ENCODE data around the gene KCNQ1. TPM values are rescaled to one million over a fixed set of nuclear protein-coding genes. Genes with fewer than 3 reads are reported as not detected.

The KCNQ1 gene
- polyA plus RNA-seq, 1 experiment = not detected

- DNase-seq (ENCODE audit: low read depth, low spot score) = no peak
- ChIA-PET POLR2A (no interaction called here), CTCF (no interaction called here)
- H3K27ac ChIP-seq (ENCODE audit: low read depth, low read length) = no peak overlapping the region
- H3K27me3 ChIP-seq (ENCODE audit: control insufficient read depth, insufficient read depth, low read length) = peaks cover 18% of the 10 kb centered on the region
- TF ChIP-seq, protein P1, sequence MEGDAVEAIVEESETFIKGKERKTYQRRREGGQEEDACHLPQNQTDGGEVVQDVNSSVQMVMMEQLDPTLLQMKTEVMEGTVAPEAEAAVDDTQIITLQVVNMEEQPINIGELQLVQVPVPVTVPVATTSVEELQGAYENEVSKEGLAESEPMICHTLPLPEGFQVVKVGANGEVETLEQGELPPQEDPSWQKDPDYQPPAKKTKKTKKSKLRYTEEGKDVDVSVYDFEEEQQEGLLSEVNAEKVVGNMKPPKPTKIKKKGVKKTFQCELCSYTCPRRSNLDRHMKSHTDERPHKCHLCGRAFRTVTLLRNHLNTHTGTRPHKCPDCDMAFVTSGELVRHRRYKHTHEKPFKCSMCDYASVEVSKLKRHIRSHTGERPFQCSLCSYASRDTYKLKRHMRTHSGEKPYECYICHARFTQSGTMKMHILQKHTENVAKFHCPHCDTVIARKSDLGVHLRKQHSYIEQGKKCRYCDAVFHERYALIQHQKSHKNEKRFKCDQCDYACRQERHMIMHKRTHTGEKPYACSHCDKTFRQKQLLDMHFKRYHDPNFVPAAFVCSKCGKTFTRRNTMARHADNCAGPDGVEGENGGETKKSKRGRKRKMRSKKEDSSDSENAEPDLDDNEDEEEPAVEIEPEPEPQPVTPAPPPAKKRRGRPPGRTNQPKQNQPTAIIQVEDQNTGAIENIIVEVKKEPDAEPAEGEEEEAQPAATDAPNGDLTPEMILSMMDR (IDR thresholded peaks at IDR 0.05; ENCODE audit: low read depth, low read length) = no peak
- H3K9me3 ChIP-seq (ENCODE audit: control insufficient read depth, insufficient read depth, low read length) = no peaks in the 10 kb centered on the region
- H3K4me3 ChIP-seq (ENCODE audit: low read depth, low read length) = no peak overlapping the region
Measured at GRCh38 chr11:2580061-2580421, 135.2 kb downstream of the KCNQ1 start.

DNA sequence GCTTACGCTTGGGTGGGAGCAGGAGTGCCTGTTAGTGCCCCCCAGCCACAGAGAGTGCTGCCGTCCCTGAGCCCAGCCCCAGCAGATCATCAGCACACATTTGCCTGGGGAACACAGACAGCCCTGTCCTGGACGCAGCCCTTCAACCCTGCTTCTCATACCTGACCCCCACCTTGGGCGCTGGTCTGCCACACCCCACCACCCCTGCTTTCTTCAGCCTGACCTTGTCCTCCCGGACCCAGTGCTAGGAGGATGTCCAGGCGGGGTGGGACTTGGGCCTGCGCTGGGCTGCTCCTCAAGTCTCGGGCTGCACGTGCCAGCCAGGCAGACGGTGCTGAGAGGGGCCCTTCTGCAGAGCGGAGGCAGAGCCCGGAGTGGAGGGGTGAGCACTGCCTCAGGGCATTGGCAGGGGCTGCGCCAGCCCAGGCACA, 135.8 kb downstream of the KCNQ1 start:
- POLR2A ChIA-PET = no interaction called here
- CTCF ChIA-PET = no interaction called here
- H3K27ac ChIP-seq (ENCODE audit: low read depth, low read length) = no peak overlapping the region
- H3K9me3 ChIP-seq (ENCODE audit: control insufficient read depth, insufficient read depth, low read length) = no peaks in the 10 kb centered on the region
- H3K4me3 ChIP-seq (ENCODE audit: low read depth, low read length) = no peak overlapping the region
- TF ChIP-seq, protein P1 (IDR thresholded peaks at IDR 0.05; ENCODE audit: low read depth, low read length) = no peak
- no peak for DNase-seq (ENCODE audit: low read depth, low spot score)
- H3K27me3 ChIP-seq (ENCODE audit: control insufficient read depth, insufficient read depth, low read length) = peaks cover 17% of the 10 kb centered on the region

DNA sequence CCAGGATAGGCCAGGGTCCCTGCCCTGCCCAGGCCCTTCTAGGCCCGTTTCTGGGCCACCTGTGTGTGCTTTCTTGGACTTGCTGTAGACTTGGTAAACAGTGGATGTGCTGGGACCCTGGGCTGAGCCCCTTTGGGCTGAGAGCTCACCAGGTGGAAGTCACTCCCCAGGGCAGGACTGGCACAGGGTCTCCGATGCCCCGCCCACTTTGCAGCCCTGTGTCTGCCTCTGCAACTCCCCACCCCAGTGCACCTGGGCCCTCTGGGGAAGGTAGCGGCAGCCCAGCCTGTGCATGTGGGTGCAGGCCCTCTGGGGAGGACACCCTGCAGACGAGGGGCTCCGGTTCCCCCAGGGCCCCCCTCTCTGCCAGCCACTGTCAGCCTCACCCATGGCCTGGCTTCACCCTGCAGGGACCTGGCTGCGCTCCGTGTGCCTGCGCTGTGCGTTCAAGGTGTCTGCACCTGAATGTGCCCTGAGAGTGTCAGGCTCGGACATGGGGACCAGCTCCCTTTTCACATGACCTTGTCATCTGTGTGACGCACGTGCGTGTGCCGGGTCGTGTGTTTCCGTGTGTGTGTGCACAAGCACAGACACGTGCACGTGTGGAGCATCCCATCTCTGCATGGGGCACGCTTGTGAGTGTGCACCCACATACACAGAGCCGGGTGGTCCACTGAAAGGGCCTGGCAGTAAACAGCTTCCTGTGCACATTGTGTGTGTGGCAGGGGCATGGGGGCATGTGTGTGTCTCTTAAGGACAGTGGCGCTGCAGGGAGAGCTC, 136.5 kb downstream of the KCNQ1 start:
- ChIA-PET POLR2A (no interaction called here), CTCF (no interaction called here)
- TF ChIP-seq, protein P1 (IDR thresholded peaks at IDR 0.05; ENCODE audit: low read depth, low read length) = no peak
- Histone ChIP-seq H3K27ac (ENCODE audit: low read depth, low read length) (no peak overlapping the region), H3K27me3 (ENCODE audit: control insufficient read depth, insufficient read depth, low read length) (peaks cover 16% of the 10 kb centered on the region), H3K9me3 (ENCODE audit: control insufficient read depth, insufficient read depth, low read length) (no peaks in the 10 kb centered on the region; the same call in 1 of the 2 replicates), H3K4me3 (ENCODE audit: low read depth, low read length) (no peak overlapping the region)
- no peak for DNase-seq (ENCODE audit: low read depth, low spot score)

- ChIA-PET POLR2A (no interaction called here), CTCF (no interaction called here)
- TF ChIP-seq, protein P1 (IDR thresholded peaks at IDR 0.05; ENCODE audit: low read depth, low read length) = no peak
- Histone ChIP-seq H3K27me3 (ENCODE audit: control insufficient read depth, insufficient read depth, low read length) (peaks cover 11% of the 10 kb centered on the region), H3K4me3 (ENCODE audit: low read depth, low read length) (no peak overlapping the region), H3K9me3 (ENCODE audit: control insufficient read depth, insufficient read depth, low read length) (no peaks in the 10 kb centered on the region; the same call in 1 of the 2 replicates), H3K27ac (ENCODE audit: low read depth, low read length) (no peak overlapping the region)
- DNase-seq (ENCODE audit: low read depth, low spot score) = no peak
Measured at GRCh38 chr11:2581931-2582350, 137.1 kb downstream of the KCNQ1 start.

GRCh38 chr11:2582351-2582945, 137.6 kb downstream of the KCNQ1 start:
- TF ChIP-seq, protein P1 (IDR thresholded peaks at IDR 0.05; ENCODE audit: low read depth, low read length) = no peak
- peaks cover 9% of the 10 kb centered on the region for H3K27me3 ChIP-seq (ENCODE audit: control insufficient read depth, insufficient read depth, low read length)
- no peak overlapping the region for H3K4me3 ChIP-seq (ENCODE audit: low read depth, low read length)
- no peak overlapping the region for H3K27ac ChIP-seq (ENCODE audit: low read depth, low read length)
- DNase-seq (ENCODE audit: low read depth, low spot score) = no peak
- POLR2A ChIA-PET = no interaction called here
- CTCF ChIA-PET = no interaction called here
- H3K9me3 ChIP-seq (ENCODE audit: control insufficient read depth, insufficient read depth, low read length) = no peaks in the 10 kb centered on the region; the same call in 1 of the 2 replicates

All from AG04450 (cell line).